K562 (cell line): ENCODE data around the gene PSMD8. TPM values are rescaled to one million over a fixed set of nuclear protein-coding genes. Genes with fewer than 3 reads are reported as not detected.

Experiments
- HMGN3 ChIP-seq: IDR thresholded peaks from 2 replicates; pipeline ENCODE4 v1.6.1; 2011; ENCODE audit warnings: borderline replicate concordance, low read depth, mild to moderate bottlenecking, mixed read lengths, low read length; ENCODE audit not compliant: insufficient read length; ENCODE audit errors: extremely low read depth
- MIER1 ChIP-seq: fragments of 450-650 bp; IDR thresholded peaks from 2 replicates; pipeline ENCODE4 v1.6.1; 2016; ENCODE audit warnings: antibody characterized with exemption, mild to moderate bottlenecking, low read depth
- POLR2A ChIP-seq: fragments of 450-650 bp; conservative IDR thresholded peaks from 2 replicates; pipeline ENCODE4 v1.6.1; 2016
- PRPF4 ChIP-seq: fragments of 200-400 bp; formaldehyde crosslinking; IDR thresholded peaks from one replicate; pipeline ENCODE4 v1.6.1; 2017; ENCODE audit warnings: low read length, low read depth, mild to moderate bottlenecking; ENCODE audit not compliant: insufficient read depth, poor library complexity, severe bottlenecking
- XRCC5 ChIP-seq: fragments of 200-400 bp; formaldehyde crosslinking; IDR thresholded peaks from 2 replicates; pipeline ENCODE4 v1.6.1; 2017; ENCODE audit warnings: low read depth, mild to moderate bottlenecking, low read length
- ZBTB34 ChIP-seq: fragments of 250-450 bp; sonication (Bioruptor Pico); IDR thresholded peaks from 2 replicates; pipeline ENCODE4 v1.8.0; 2021; ENCODE audit warnings: mild to moderate bottlenecking, moderate library complexity
- ZNF174 ChIP-seq: fragments of 250-450 bp; sonication (Bioruptor Pico); IDR thresholded peaks from 2 replicates; pipeline ENCODE4 v1.4.0; 2020; ENCODE audit warnings: mild to moderate bottlenecking
- ZNF431 ChIP-seq: sonication (generic); formaldehyde crosslinking; IDR thresholded peaks from 2 replicates; pipeline ENCODE4 v1.8.0; 2022; ENCODE audit warnings: mild to moderate bottlenecking, missing genetic modification reagents
- ZNF644 ChIP-seq: fragments of 200-800 bp; sonication (Bioruptor generic); IDR thresholded peaks from 2 replicates; pipeline ENCODE4 v1.6.1; 2016; ENCODE audit warnings: low read depth, missing genetic modification characterization, missing compliant biosample characterization
- polyA plus RNA-seq, 8 experiments: library from polyadenylated mRNA; depleted of rRNA in 4 of 8; stranded (reverse) in 5 of 8; unstranded in 3 of 8; fragments of >200 nt; fragmentation: Nextera tagmentation in 2 of 8; fragmentation: Illumina TruSeq in 1 of 8; extraction: Ambion mirVana in 2 of 8; extraction: Trizol in 1 of 8; gene quantifications; 2 replicates each; pipeline versions ENCODE4 v1.2.1 to v1.2.3, GENCODE V29; 2011 to 2014; ENCODE audit warnings: inconsistent platforms in 1 of 8, missing spikeins in 1 of 8
- total RNA-seq, 7 experiments: library from RNA; depleted of rRNA in 6 of 7; stranded (reverse); fragments of >200 nt in 6 of 7; fragmentation: Illumina TruSeq in 2 of 7; extraction: Trizol in 2 of 7; gene quantifications; 2 replicates each; pipeline versions ENCODE4 v1.2.1 to v1.2.3, GENCODE V29; 2011 to 2021; ENCODE audit warnings: low replicate concordance in 1 of 7
- TF ChIP-seq, protein P1 (sequence below): fragments of 450-650 bp; IDR thresholded peaks from 2 replicates; pipeline ENCODE4 v1.6.1; 2016; ENCODE audit warnings: borderline replicate concordance
- TF ChIP-seq, protein P2 (sequence below), 2 experiments: fragments of 450-650 bp in 1 of 2; sonication (generic) in 1 of 2; formaldehyde crosslinking in 1 of 2; IDR thresholded peaks; 2 replicates each; pipeline versions ENCODE4 v1.7.1 to v1.9.0; 2016 to 2022; ENCODE audit warnings: inconsistent platforms in 1 of 2, mild to moderate bottlenecking in 1 of 2, missing genetic modification reagents in 1 of 2
- TF ChIP-seq, protein P3 (sequence below): fragments of 250-450 bp; sonication (Bioruptor Pico); IDR thresholded peaks from 2 replicates; pipeline ENCODE4 v1.9.0; 2021; ENCODE audit warnings: mild to moderate bottlenecking, inconsistent platforms

Gene PSMD8
- total and polyA plus RNA-seq, 9 of the 15 experiments (the other 6 are each of a cell fraction or from before 2014, with no cell fraction given), result 130 to 583 (median 315) TPM

GRCh38 chr19:38375098-38375493 lies 725 bp downstream of the PSMD8 start (continued):
- TF ChIP-seq, protein P1, sequence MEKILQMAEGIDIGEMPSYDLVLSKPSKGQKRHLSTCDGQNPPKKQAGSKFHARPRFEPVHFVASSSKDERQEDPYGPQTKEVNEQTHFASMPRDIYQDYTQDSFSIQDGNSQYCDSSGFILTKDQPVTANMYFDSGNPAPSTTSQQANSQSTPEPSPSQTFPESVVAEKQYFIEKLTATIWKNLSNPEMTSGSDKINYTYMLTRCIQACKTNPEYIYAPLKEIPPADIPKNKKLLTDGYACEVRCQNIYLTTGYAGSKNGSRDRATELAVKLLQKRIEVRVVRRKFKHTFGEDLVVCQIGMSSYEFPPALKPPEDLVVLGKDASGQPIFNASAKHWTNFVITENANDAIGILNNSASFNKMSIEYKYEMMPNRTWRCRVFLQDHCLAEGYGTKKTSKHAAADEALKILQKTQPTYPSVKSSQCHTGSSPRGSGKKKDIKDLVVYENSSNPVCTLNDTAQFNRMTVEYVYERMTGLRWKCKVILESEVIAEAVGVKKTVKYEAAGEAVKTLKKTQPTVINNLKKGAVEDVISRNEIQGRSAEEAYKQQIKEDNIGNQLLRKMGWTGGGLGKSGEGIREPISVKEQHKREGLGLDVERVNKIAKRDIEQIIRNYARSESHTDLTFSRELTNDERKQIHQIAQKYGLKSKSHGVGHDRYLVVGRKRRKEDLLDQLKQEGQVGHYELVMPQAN, result peak; percentile 55; the same call in 1 of the 2 replicates
- no peak for TF ChIP-seq PRPF4
- TF ChIP-seq POLR2A, result no peak
- 0 out of 2 replicates have a peak, but pooled peaks have one; percentile 31 for TF ChIP-seq MIER1
- TF ChIP-seq XRCC5, result no peak
- TF ChIP-seq, protein P2, sequence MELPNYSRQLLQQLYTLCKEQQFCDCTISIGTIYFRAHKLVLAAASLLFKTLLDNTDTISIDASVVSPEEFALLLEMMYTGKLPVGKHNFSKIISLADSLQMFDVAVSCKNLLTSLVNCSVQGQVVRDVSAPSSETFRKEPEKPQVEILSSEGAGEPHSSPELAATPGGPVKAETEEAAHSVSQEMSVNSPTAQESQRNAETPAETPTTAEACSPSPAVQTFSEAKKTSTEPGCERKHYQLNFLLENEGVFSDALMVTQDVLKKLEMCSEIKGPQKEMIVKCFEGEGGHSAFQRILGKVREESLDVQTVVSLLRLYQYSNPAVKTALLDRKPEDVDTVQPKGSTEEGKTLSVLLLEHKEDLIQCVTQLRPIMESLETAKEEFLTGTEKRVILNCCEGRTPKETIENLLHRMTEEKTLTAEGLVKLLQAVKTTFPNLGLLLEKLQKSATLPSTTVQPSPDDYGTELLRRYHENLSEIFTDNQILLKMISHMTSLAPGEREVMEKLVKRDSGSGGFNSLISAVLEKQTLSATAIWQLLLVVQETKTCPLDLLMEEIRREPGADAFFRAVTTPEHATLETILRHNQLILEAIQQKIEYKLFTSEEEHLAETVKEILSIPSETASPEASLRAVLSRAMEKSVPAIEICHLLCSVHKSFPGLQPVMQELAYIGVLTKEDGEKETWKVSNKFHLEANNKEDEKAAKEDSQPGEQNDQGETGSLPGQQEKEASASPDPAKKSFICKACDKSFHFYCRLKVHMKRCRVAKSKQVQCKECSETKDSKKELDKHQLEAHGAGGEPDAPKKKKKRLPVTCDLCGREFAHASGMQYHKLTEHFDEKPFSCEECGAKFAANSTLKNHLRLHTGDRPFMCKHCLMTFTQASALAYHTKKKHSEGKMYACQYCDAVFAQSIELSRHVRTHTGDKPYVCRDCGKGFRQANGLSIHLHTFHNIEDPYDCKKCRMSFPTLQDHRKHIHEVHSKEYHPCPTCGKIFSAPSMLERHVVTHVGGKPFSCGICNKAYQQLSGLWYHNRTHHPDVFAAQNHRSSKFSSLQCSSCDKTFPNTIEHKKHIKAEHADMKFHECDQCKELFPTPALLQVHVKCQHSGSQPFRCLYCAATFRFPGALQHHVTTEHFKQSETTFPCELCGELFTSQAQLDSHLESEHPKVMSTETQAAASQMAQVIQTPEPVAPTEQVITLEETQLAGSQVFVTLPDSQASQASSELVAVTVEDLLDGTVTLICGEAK (IDR thresholded peaks at IDR 0.05), result no peak
- TF ChIP-seq, protein P2 (CRISPR knock-in tag; IDR thresholded peaks at IDR 0.05), result no peak
- no peak for TF ChIP-seq HMGN3
- TF ChIP-seq ZNF174, result no peak
- no peak for TF ChIP-seq ZNF644 (tag)
- 0 out of 2 replicates have a peak, but pooled peaks have one; percentile 24 for TF ChIP-seq ZNF431 (CRISPR knock-in tag)
- TF ChIP-seq, protein P3, sequence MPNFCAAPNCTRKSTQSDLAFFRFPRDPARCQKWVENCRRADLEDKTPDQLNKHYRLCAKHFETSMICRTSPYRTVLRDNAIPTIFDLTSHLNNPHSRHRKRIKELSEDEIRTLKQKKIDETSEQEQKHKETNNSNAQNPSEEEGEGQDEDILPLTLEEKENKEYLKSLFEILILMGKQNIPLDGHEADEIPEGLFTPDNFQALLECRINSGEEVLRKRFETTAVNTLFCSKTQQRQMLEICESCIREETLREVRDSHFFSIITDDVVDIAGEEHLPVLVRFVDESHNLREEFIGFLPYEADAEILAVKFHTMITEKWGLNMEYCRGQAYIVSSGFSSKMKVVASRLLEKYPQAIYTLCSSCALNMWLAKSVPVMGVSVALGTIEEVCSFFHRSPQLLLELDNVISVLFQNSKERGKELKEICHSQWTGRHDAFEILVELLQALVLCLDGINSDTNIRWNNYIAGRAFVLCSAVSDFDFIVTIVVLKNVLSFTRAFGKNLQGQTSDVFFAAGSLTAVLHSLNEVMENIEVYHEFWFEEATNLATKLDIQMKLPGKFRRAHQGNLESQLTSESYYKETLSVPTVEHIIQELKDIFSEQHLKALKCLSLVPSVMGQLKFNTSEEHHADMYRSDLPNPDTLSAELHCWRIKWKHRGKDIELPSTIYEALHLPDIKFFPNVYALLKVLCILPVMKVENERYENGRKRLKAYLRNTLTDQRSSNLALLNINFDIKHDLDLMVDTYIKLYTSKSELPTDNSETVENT (CRISPR knock-in tag), result no peak
- TF ChIP-seq ZBTB34 (CRISPR knock-in tag), result no peak
